ENCODE data around the gene OR4D10. TPM values are rescaled to one million over a fixed set of nuclear protein-coding genes. Genes with fewer than 3 reads are reported as not detected.

Gene OR4D10
- total and polyA plus RNA-seq, 2 donors (not counting 3 experiments of a cell fraction or from before 2014, with no cell fraction given): not detected

DNA sequence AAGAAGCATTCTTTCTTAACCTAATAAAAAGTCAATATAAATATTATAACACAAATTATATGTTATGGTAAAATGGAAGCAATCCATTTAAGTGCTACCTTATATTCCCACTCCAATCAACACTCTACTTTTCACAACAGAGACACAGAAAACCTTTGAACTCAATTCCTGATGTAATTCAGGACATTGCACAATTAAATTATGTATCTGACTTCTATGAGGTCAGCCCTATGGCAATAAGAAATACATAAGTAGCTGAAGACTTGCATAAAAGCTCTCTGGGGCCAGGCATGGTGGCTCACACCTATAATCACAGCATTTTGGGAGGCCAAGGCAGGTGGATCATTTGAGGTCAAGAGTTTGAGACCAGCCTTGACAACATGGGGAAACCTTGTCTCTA lies 6.8 kb downstream of the OR4D10 start:
- Histone ChIP-seq H3K9me1 (replicated peaks; ENCODE audit: control insufficient read depth, extremely low read depth, insufficient read depth, low read length) (no peaks in the 10 kb centered on the region), H3K4me3 (replicated peaks in 1 of 3; ENCODE audit: insufficient read depth in 1 of 3, low read depth in 1 of 3, low read length in 3 of 3) (no peak overlapping the region), H3K9me3 (replicated peaks; ENCODE audit: control insufficient read depth, insufficient read depth, low read length) (no peaks in the 10 kb centered on the region), H3K4me1 (ENCODE audit: control insufficient read depth, extremely low read depth, insufficient read depth, low read length) (no peaks in the 10 kb centered on the region), H3K36me3 (ENCODE audit: control insufficient read depth in 2 of 2, extremely low read depth in 1 of 2, insufficient read depth in 2 of 2, low read length in 2 of 2) (no peaks in the 10 kb centered on the region), H3K9ac (replicated peaks; ENCODE audit: extremely low read depth, insufficient read depth, low read length) (no peak overlapping the region), H3K27me3 (ENCODE audit: control insufficient read depth in 2 of 2, insufficient read depth in 2 of 2, low read length in 2 of 2) (no peaks in the 10 kb centered on the region), H3K4me2 (ENCODE audit: insufficient read depth, low read length) (no peak overlapping the region), H2AFZ (ENCODE audit: low read depth, low read length) (no peak overlapping the region), H4K20me1 (replicated peaks; ENCODE audit: control insufficient read depth, extremely low read depth, insufficient read depth, low read length) (no peaks in the 10 kb centered on the region), H3K27ac (ENCODE audit: insufficient read depth, low read depth, low read length) (no peak overlapping the region), H3K79me2 (ENCODE audit: control insufficient read depth, insufficient read depth, low read length) (no peaks in the 10 kb centered on the region)
- TF ChIP-seq, protein P1, sequence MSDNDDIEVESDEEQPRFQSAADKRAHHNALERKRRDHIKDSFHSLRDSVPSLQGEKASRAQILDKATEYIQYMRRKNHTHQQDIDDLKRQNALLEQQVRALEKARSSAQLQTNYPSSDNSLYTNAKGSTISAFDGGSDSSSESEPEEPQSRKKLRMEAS (IDR thresholded peaks at IDR 0.05; ENCODE audit: insufficient read depth, insufficient read length): no peak
- TF ChIP-seq GATA2 (IDR thresholded peaks at IDR 0.05; ENCODE audit: insufficient read depth, insufficient read length, low read depth, low read length) (no peak), FOS (IDR thresholded peaks at IDR 0.05; ENCODE audit: borderline replicate concordance, insufficient read depth, low read length) (no peak), POLR2A (IDR thresholded peaks at IDR 0.05; ENCODE audit: low read depth, low read length) (no peak), POLR2AphosphoS5 (IDR thresholded peaks at IDR 0.05; ENCODE audit: insufficient read depth, low read depth, low read length) (no peak), JUN (IDR thresholded peaks at IDR 0.05; ENCODE audit: borderline replicate concordance, insufficient read depth, insufficient read length, low read depth) (no peak), EZH2 (IDR thresholded peaks at IDR 0.05; ENCODE audit: borderline replicate concordance, low read depth, low read length, severe bottlenecking) (no peak), MYC (IDR thresholded peaks at IDR 0.05; ENCODE audit: low read depth, low read length) (no peak)
- TF ChIP-seq, protein P2, sequence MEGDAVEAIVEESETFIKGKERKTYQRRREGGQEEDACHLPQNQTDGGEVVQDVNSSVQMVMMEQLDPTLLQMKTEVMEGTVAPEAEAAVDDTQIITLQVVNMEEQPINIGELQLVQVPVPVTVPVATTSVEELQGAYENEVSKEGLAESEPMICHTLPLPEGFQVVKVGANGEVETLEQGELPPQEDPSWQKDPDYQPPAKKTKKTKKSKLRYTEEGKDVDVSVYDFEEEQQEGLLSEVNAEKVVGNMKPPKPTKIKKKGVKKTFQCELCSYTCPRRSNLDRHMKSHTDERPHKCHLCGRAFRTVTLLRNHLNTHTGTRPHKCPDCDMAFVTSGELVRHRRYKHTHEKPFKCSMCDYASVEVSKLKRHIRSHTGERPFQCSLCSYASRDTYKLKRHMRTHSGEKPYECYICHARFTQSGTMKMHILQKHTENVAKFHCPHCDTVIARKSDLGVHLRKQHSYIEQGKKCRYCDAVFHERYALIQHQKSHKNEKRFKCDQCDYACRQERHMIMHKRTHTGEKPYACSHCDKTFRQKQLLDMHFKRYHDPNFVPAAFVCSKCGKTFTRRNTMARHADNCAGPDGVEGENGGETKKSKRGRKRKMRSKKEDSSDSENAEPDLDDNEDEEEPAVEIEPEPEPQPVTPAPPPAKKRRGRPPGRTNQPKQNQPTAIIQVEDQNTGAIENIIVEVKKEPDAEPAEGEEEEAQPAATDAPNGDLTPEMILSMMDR (IDR thresholded peaks at IDR 0.05; ENCODE audit: extremely low read depth in 1 of 2, insufficient read depth in 1 of 2, low read depth in 1 of 2, low read length in 2 of 2): no peak
- FAIRE-seq (no peak), DNase-seq (ENCODE audit: low read depth, low spot score) (no peak)
- intact Hi-C loops (cut with micrococcal nuclease): no loop called here
- POLR2A ChIA-PET: no interaction called here
- CTCF ChIA-PET: no interaction called here
- no TSS peak for BruUV-seq (replicated peaks)
- dilution Hi-C loops (cut with MboI; ENCODE audit: extremely low pct_ligation_motif_present, low sequenced_read_pairs): no loop called here

Measured in endothelial cell of umbilical vein (primary cell).